Motor neuron (in vitro differentiated cells): ENCODE data around the gene ZNF740. TPM values are rescaled to one million over a fixed set of nuclear protein-coding genes. Genes with fewer than 3 reads are reported as not detected.
"Not testable (repeated sequence)": the region's sequence is repeated elsewhere in the genome, so short reads cannot be mapped to it uniquely, and the experiment has no call there.

ENCODE experiments used
- ATAC-seq, 8 experiments: fragments of 200-7000 bp; cut with Tn5 transposase; replicated peaks in 6 of 8; 2 replicates each; pipeline ENCODE4 v1.8.0; 2021; ENCODE audit warnings: mild to moderate bottlenecking in 8 of 8, moderate library complexity in 8 of 8
- H3K27ac ChIP-seq, 2 donors: fragments of 250-450 bp; sonication (Bioruptor Pico); 2 replicates each; pipeline ENCODE4 v1.9.0; 2021; ENCODE audit warnings: antibody characterized with exemption in 2 of 2, mild to moderate bottlenecking in 2 of 2, moderate library complexity in 1 of 2
- H3K4me1 ChIP-seq, 2 donors: fragments of 250-450 bp; sonication (Bioruptor Pico); replicated peaks in 1 of 2; 2 replicates each; pipeline ENCODE4 v1.6.1; 2021; ENCODE audit warnings: antibody characterized with exemption in 2 of 2, mild to moderate bottlenecking in 2 of 2, moderate library complexity in 1 of 2
- H3K4me3 ChIP-seq, 5 donors: fragments of 250-450 bp; sonication (Bioruptor Pico); 2 replicates each; pipeline ENCODE4 v1.9.0; 2021; ENCODE audit warnings: antibody characterized with exemption in 5 of 5, mild to moderate bottlenecking in 5 of 5, moderate library complexity in 4 of 5
- WGBS, 10 experiments: fragments of 450-650 bp; shearing (Covaris generic); methylation state at CpG; one replicate each; pipeline ENCODE4 v1.0.0; 2022; 5-methylcytosine and 5-hydroxymethylcytosine counted together
- in situ Hi-C, 9 experiments: fragments of 400-800 bp; cut with MboI; loops; one replicate each; pipeline ENCODE4 v1.15.0; 2021; ENCODE audit warnings: low sequenced_read_pairs in 9 of 9, low pct_unique_long_range_greater_than_20kb in 2 of 9; ENCODE audit not compliant: unreplicated experiment in 9 of 9
- total RNA-seq, 8 experiments: library from RNA; unstranded; fragments of 300-600 nt; gene quantifications; 2 replicates each; pipeline versions ENCODE4 v1.2.3 to v1.2.4, GENCODE V29; 2022

ZNF740 gene
- total RNA-seq, 8 experiments from 2014 or later, result 13.8 to 39.8 (median 19.1) TPM

DNA sequence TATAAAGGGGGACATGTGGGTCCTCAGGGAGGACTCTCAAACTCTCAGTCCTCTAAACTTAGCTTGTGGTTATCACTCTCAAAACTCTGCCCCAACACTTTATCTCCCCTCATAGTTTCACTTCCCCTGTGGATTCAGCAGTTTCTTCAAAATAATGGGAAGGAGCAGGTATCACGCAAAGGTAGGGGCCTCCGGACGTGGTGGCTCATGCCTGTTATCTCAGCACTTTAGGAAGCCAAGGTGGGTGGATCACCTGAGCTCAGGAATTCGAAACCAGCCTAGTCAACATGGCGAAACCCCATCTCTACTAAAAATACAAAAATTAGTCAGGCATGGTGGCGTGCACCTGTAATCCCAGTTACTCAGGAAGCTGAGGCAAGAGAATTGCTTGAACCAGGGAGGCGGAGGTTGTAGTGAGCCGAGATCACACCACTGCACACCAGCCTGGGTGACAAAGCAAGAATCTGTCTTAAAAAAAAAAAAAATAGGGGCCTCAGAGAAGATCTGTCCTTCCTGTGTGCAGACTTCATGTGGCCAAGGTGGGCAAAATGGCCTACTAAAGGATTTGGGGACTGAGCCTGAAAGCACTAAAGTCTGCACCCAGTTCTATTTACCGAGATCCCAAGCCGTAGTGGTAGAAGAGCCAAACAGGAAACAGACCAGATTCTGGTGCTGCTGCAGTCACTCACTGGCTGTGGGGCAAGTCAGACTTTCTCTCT lies 20.1 kb downstream of the ZNF740 start:
- ATAC-seq, result no peak
- in situ Hi-C loops, result no loop called here
- WGBS, 10 experiments, result 40 to 80% (median 68%) methylated on average over 1 to 7 of the region's 10 CpGs; no CpG with 5 or more reads in 3 of the 10 experiments
- H3K27ac ChIP-seq, result no peak overlapping the region
- no peaks in the 10 kb centered on the region for H3K4me1 ChIP-seq
- no peak overlapping the region for H3K4me3 ChIP-seq

DNA sequence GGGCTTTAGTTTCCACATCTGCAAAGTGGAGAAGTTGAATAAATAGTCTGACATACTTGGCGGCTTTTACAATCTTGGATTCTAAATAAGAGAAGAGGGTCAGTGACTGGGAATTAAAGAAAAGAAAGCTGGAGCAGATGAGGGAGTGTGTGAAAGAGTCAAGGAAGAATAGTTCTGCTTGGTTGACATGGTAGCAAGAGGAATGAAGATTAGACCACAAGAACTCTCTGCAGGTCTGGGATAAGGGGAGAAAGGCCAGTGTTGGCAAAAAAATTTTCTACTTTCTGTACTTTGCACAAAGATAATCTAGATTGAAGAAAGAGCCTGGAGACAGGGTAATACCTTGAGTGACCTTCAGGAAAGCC lies 20.6 kb downstream of the ZNF740 start:
- Histone ChIP-seq H3K27ac (no peak overlapping the region), H3K4me3 (no peak overlapping the region), H3K4me1 (no peaks in the 10 kb centered on the region)
- in situ Hi-C loops, result no loop called here
- 20 to 100% (median 51%) methylated on average over 1 of the region's 1 CpG; no CpG with 5 or more reads in 2 of the 10 experiments for WGBS, 10 experiments
- peak in 1 of 8 experiments; percentile 46 for ATAC-seq

DNA sequence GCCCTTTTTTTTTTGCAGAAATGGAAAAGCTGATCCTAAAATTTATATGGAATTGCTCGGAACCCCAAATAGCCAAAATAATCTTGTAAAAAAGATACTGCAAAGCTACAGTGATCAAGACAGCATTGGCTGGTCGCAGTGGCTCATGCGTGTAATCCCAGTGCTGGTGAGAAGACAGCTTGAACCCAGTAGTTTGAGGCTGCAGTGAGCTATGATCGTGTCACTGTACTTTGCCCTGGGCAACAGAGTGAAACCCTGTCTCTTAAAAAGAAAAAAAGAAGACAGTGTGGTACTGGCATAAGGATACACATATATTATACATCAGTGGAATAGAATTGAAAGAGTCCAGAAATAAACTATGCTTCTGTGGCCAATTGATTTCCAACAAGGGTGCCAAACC lies 21.1 kb downstream of the ZNF740 start:
- Histone ChIP-seq H3K4me1 (no peaks in the 10 kb centered on the region), H3K4me3 (no peak overlapping the region), H3K27ac (no peak overlapping the region)
- ATAC-seq, result no peak
- whole genome bisulfite sequencing, 10 experiments, result 58 to 100% (median 89%) methylated on average over 1 to 4 of the region's 4 CpGs
- in situ Hi-C loops, result no loop called here

DNA sequence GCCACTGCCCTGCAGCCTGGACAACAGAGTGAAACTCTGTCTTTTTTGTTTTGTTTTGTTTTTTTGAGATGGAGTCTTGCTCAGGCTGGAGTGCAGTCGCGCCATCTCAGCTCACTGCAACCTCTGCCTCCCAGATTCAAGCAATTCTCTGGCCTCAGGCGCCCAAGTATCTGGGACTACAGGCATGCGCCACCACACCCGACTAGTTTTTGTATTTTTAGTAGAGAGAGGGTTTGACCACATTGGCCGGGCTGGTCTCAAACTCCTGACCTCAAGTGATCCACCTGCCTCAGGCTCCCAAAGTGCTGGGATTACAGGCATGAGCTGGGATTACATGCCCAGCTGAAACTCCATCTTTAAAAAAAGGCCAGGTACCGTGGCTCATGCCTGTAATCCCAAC lies 21.8 kb downstream of the ZNF740 start:
- WGBS, 10 experiments, result 67 to 100% (median 86%) methylated on average over 1 to 6 of the region's 7 CpGs; no CpG with 5 or more reads in 4 of the 10 experiments
- in situ Hi-C loops, H3K4me3 ChIP-seq, H3K27ac ChIP-seq, ATAC-seq, H3K4me1 ChIP-seq: not testable (repeated sequence)

DNA sequence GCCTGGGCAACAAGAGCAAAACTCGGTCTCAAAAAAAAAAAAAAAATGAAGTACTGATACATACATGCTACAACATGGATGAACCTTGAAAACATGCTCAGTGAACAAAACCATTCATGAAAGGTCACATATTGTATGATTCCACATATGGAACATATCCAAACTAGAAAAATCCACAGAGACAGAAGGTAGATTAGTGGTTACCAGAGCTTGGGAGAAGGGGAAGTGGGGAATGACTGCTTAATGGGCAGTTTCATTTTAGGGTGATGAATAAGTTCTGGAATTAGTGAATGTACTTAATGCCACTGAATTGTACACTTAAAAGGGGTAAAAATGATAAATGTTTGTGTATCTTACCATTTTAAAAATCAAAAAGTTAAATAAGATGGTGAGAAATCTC lies 23.8 kb downstream of the ZNF740 start:
- no peak overlapping the region for H3K4me3 ChIP-seq
- no peak for ATAC-seq
- 80 to 100% (median 82%) methylated on average over 1 of the region's 1 CpG; no CpG with 5 or more reads in 7 of the 10 experiments for WGBS, 10 experiments
- in situ Hi-C loops, result no loop called here
- H3K4me1 ChIP-seq, result no peaks in the 10 kb centered on the region
- H3K27ac ChIP-seq, result no peak overlapping the region

DNA sequence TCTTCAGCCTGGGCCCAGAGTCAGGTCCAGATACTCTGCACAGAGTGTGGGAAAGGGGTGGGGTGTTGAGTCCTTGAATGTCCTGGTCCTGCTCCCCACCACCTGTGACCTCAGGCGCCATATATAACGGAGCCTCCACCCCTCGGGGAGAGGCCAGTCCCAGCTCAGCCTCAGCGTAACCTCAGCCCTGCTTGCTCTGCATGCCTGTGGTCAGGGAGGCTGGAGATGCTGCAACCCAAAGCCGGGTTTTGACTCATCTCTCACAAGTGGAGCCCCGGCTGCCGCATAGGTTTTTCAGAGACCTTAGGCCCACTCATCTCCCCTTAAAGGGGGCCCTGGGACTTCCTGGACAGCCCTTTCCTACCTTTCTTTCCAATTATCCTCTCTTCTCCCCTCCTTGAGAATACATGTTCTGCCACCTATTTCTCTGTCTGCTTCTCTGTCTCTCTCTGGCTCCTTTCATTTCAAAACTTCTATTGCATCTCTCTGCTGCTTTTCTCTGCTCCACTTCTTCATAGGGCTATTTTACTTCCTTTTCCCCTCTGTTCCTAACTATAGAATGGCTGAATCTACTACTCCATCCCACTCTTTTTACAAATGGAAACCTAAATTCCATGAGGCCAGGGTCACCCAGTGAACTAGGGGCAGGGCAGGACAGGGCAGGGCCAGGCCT lies 25.4 kb downstream of the ZNF740 start:
- peak in 3 of 8 experiments; percentile 38 to 87 (median 85) for ATAC-seq
- no peak overlapping the region for H3K27ac ChIP-seq
- WGBS, 10 experiments, result 0 to 100% (median 72%) methylated on average over 1 to 5 of the region's 7 CpGs; no CpG with 5 or more reads in 4 of the 10 experiments
- no peak overlapping the region for H3K4me3 ChIP-seq
- in situ Hi-C loops, result no loop called here
- H3K4me1 ChIP-seq, result no peaks in the 10 kb centered on the region

DNA sequence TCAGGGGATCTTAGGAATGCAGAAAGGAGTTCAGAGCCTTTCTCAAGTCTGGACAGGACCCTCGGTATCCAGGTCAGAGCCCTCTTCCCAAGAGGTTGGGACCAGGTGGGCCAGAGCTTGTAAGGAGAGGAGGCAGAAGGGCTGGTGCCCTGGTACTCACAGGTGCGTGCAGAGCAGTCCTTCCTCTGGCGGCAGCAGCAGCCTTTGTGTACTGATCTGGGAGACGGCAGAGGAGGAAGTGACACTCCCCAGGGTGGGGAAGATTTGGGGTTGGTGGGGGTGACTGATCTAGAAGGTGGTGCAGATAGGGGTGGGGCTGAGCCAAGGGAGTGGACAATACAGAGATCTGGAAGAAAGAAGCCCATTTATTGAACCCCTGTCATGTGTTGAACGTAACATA lies 26.5 kb downstream of the ZNF740 start, which contains the start of gene ITGB7:
Gene ITGB7 (minus strand): TSS at position 210 of the 400 bp plus-strand sequence. CDS start 6,808 bp downstream, outside the sequence.
- 33 to 100% (median 70%) methylated on average over 1 to 2 of the region's 5 CpGs; no CpG with 5 or more reads in 4 of the 10 experiments for WGBS, 10 experiments
- no peak within 1 kb of the TSS for H3K4me3 ChIP-seq
- no peak for ATAC-seq
- no peak within 1 kb of the TSS for H3K27ac ChIP-seq
- H3K4me1 ChIP-seq, result no peaks in the 10 kb centered on the region
- in situ Hi-C loops, result no loop called here

DNA sequence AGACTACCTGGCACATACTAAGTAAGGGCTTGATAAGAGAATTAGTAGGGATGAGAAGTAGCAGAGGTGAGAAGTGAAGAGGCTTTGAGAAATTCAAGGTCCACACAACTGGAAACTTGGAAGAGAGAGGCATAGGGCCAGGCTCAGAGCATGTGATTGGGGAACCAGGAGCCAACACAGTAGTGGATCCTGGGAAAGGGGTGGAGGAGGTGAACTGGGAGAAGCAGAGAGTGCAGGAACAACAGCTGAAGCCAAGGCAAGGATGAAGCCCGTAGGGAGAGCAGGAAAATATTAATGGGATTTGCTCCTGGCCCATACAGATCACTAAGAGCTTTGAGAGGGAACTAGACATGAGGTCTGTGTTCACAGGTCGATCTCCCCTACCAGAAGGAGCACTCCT lies 27.9 kb downstream of the ZNF740 start:
- no peak overlapping the region for H3K4me3 ChIP-seq
- 0 to 100% (median 68%) methylated on average over 1 of the region's 2 CpGs; no CpG with 5 or more reads in 4 of the 10 experiments for WGBS, 10 experiments
- peak in 1 of 8 experiments; percentile 3 for ATAC-seq
- peaks cover under 1 to 4% of the 10 kb centered on the region in 2 donors for H3K4me1 ChIP-seq
- in situ Hi-C loops, result no loop called here
- H3K27ac ChIP-seq, result no peak overlapping the region

DNA sequence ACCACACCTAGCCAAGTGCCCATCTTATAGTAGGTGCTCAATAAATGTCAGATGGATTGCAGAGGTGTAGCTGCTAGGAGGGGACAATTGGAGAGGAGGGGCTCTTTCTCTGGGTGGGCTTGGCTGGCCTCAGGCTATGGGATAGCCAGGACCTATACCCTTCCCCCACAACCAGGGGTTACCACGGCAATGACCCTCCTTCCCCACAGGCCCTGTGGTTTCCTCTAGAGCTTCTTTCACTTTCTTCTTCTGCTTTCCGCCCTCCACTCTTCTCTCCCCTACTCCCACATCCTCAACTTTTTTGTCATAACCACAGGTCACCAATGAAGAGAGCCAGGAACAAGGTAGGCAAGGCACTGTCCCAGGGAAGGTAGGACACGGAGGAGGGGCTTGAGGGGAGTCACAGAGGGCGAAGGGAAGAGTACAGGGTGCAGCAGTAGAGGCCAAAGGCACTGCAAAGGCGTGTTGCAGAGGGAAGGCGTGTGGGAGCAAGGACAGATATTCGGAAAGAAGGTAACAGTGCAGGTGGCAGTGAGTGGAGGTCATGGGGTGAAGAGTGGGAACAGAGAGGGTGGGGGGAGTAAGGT lies 28.4 kb downstream of the ZNF740 start:
- no peak overlapping the region for H3K4me3 ChIP-seq
- peaks cover 4 to 6% of the 10 kb centered on the region in 2 donors for H3K4me1 ChIP-seq
- H3K27ac ChIP-seq, result no peak overlapping the region
- in situ Hi-C loops, result no loop called here
- WGBS, 10 experiments, result 20 to 95% (median 71%) methylated on average over 1 to 3 of the region's 7 CpGs; no CpG with 5 or more reads in 4 of the 10 experiments
- no peak for ATAC-seq

DNA sequence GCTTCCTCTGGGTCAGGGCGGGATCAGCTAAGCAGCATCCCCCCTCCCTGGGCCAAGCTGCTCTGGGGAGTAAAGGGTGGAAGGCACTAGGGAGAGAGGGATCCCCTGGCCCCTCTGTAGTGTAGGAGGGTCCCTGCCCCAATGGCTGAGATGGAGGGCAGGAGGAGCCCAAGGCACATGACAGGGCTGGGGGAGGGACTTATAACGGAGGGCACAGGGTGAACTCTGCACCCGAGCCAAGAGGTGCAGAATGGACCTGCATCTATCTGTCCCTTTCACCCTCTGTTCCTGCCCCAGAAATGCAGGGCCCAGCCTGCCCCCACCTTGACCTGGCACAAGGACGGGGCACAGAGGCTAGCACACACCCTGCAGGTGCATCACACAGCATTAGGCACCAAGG lies 30.3 kb downstream of the ZNF740 start:
- H3K4me1 ChIP-seq, result peaks cover 4 to 6% of the 10 kb centered on the region in 2 donors
- H3K4me3 ChIP-seq, result no peak overlapping the region
- no peak overlapping the region for H3K27ac ChIP-seq
- no peak for ATAC-seq
- in situ Hi-C loops, result loop anchor here in 2 of 9 experiments (10.0 kb wide), 1 partner anchor 74 kb away; no protein-coding TSS in a partner anchor
- 60 to 100% (median 83%) methylated on average over 1 of the region's 4 CpGs; no CpG with 5 or more reads in 7 of the 10 experiments for WGBS, 10 experiments

DNA sequence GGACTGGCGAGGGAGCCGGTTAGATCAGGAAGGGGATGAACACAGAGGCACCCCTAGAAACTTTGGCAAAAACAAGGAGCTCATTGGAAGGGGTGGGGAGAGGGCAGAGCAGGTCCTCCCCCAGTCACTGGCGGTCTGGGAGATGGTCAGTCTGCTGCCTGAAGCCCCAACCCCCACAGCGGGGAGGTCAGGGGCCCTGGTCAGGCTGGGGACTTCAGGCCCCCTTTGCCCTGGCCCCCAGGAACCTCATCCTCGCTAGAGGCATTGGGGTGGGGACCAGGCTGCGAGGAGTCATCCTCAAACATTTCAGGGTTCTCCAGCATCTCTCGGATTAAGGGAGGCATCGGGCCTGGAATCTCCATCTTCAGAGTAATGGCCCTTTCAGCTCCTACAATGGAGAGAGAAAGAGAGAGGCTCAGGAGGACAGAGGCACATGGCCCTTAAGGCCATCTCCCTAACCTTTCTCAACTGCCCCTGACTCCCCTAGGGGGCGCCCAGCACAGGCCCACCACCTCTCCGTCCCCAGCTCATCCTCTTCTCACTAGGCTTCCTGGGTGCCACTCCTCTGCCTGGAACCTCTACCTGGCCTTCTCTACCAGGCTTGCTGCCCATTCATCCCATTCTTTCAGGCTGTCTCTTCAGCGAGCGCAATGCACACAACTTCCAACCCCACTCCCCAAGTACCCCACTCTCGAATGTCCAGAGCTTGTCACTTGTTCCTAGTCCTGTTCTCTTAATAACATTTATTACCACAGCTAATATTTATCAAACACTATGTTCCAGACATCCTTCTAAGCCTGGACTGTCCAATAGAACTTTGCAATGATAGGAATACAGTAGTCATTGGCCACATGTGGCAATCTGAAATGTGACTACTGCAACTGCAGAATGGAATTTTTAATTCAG lies 31.2 kb downstream of the ZNF740 start:
- in situ Hi-C loops, result loop anchor here in 2 of 9 experiments (10.0 kb wide), 1 partner anchor 73 kb away; no protein-coding TSS in a partner anchor
- no peak for ATAC-seq
- 61 to 100% (median 87%) methylated on average over 1 to 5 of the region's 13 CpGs; no CpG with 5 or more reads in 3 of the 10 experiments for WGBS, 10 experiments
- no peak overlapping the region for H3K27ac ChIP-seq
- H3K4me3 ChIP-seq, result no peak overlapping the region
- peaks cover 4 to 6% of the 10 kb centered on the region in 2 donors for H3K4me1 ChIP-seq

DNA sequence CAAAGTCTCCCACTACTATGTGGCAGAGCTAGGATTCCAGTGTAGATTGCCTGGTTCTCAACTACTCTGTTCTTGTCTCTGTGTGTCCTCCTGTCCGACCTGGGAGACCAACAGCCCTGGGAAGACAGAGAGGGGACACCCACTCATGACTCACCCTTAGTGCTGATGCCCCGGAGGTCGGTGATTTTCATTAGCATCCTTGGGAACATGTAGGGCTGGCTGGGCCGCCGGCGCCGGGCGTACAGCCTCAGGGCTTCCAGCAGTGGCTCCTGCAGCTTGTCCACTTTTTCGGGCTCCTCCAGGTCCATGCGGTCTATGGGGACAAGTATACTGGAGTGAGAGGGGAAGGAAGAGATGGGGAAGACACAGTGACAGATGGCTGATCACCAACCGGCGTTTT lies 32.4 kb downstream of the ZNF740 start:
- peak in 7 of 8 experiments; percentile 5 to 49 (median 24) for ATAC-seq
- WGBS, 10 experiments, result 3 to 40% (median 40%) methylated on average over 1 to 7 of the region's 12 CpGs; no CpG with 5 or more reads in 7 of the 10 experiments
- Histone ChIP-seq H3K4me1 (peaks cover 4 to 16% of the 10 kb centered on the region in 2 donors), H3K27ac (no peak overlapping the region), H3K4me3 (no peak overlapping the region)
- in situ Hi-C loops, result loop anchor here in 2 of 9 experiments (10.0 kb wide), 1 partner anchor 72 kb away; no protein-coding TSS in a partner anchor
